Endothelial cell of umbilical vein (primary cell): ENCODE measurements around the gene RNF32.

Experiments used
- EZH2 ChIP-seq: IDR thresholded peaks from 2 replicates; pipeline ENCODE4 v1.6.1; 2012; ENCODE audit warnings: borderline replicate concordance, low read depth, mild to moderate bottlenecking, moderate library complexity, low read length, inconsistent platforms; ENCODE audit not compliant: severe bottlenecking
- FOS ChIP-seq: IDR thresholded peaks from 2 replicates; pipeline ENCODE4 v1.6.1; 2011; ENCODE audit warnings: mild to moderate bottlenecking, low read length, moderate library complexity, borderline replicate concordance; ENCODE audit not compliant: insufficient read depth
- GATA2 ChIP-seq: IDR thresholded peaks from 2 replicates; pipeline ENCODE4 v1.7.0; 2011; ENCODE audit warnings: low read depth, mild to moderate bottlenecking, moderate library complexity, mixed read lengths, low read length; ENCODE audit not compliant: insufficient read length, insufficient read depth
- JUN ChIP-seq: IDR thresholded peaks from 2 replicates; pipeline ENCODE4 v1.6.1; 2011; ENCODE audit warnings: borderline replicate concordance, low read depth; ENCODE audit not compliant: insufficient read length, insufficient read depth
- POLR2A ChIP-seq: IDR thresholded peaks from 2 replicates; pipeline ENCODE4 v1.6.1; 2012; ENCODE audit warnings: low read depth, mild to moderate bottlenecking, control low read depth, low read length
- POLR2AphosphoS5 ChIP-seq: IDR thresholded peaks from 2 replicates; pipeline ENCODE4 v1.6.1; 2012; ENCODE audit warnings: low read depth, mild to moderate bottlenecking, control low read depth, low read length, moderate library complexity; ENCODE audit not compliant: insufficient read depth
- TF ChIP-seq, protein P1 (sequence below), 2 donors: IDR thresholded peaks; 1 replicate in 1 of 2; 2 replicates in 1 of 2; pipeline ENCODE4 v1.5.1; 2011; ENCODE audit warnings: low read length in 2 of 2, mild to moderate bottlenecking in 2 of 2, moderate library complexity in 2 of 2, control low read depth in 1 of 2, inconsistent platforms in 1 of 2, low read depth in 1 of 2; ENCODE audit not compliant: insufficient read depth in 1 of 2; ENCODE audit errors: extremely low read depth in 1 of 2
- TF ChIP-seq, protein P2 (sequence below): IDR thresholded peaks from 2 replicates; pipeline ENCODE4 v1.6.1; 2011; ENCODE audit not compliant: insufficient read depth, insufficient read length

GRCh38 chr7:156693627-156694026 is 53.1 kb downstream of the RNF32 start:
- TF ChIP-seq POLR2A, result no peak
- TF ChIP-seq, protein P1, sequence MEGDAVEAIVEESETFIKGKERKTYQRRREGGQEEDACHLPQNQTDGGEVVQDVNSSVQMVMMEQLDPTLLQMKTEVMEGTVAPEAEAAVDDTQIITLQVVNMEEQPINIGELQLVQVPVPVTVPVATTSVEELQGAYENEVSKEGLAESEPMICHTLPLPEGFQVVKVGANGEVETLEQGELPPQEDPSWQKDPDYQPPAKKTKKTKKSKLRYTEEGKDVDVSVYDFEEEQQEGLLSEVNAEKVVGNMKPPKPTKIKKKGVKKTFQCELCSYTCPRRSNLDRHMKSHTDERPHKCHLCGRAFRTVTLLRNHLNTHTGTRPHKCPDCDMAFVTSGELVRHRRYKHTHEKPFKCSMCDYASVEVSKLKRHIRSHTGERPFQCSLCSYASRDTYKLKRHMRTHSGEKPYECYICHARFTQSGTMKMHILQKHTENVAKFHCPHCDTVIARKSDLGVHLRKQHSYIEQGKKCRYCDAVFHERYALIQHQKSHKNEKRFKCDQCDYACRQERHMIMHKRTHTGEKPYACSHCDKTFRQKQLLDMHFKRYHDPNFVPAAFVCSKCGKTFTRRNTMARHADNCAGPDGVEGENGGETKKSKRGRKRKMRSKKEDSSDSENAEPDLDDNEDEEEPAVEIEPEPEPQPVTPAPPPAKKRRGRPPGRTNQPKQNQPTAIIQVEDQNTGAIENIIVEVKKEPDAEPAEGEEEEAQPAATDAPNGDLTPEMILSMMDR (IDR thresholded peaks at IDR 0.05; ENCODE audit: extremely low read depth in 1 of 2, insufficient read depth in 1 of 2, low read depth in 1 of 2, low read length in 2 of 2), result no peak
- TF ChIP-seq, protein P2, sequence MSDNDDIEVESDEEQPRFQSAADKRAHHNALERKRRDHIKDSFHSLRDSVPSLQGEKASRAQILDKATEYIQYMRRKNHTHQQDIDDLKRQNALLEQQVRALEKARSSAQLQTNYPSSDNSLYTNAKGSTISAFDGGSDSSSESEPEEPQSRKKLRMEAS, result no peak
- TF ChIP-seq GATA2, result no peak
- no peak for TF ChIP-seq EZH2
- TF ChIP-seq FOS, result no peak
- no peak for TF ChIP-seq JUN
- TF ChIP-seq POLR2AphosphoS5, result no peak
